NCI-H774 (cell line): ENCODE data around the gene ZFYVE16.
"Not testable (repeated sequence)": the region's sequence is repeated elsewhere in the genome, so short reads cannot be mapped to it uniquely, and the experiment has no call there.

Source experiments
- DNase-seq: peaks from one replicate; lab custom pipeline; 2025; lab: John Stamatoyannopoulos, UW

The ZFYVE16 gene

GRCh38 chr5:80409367-80409966, 1.6 kb downstream of the ZFYVE16 start:
- no peak for DNase-seq

GRCh38 chr5:80411589-80412219, 3.8 kb downstream of the ZFYVE16 start:
- no peak for DNase-seq

- no peak for DNase-seq
Measured at GRCh38 chr5:80414113-80414512, 6.2 kb downstream of the ZFYVE16 start.

- DNase-seq = no peak
Measured at GRCh38 chr5:80417973-80418372, 10.1 kb downstream of the ZFYVE16 start.

- not testable (repeated sequence) for DNase-seq
Measured at GRCh38 chr5:80424365-80424764, 16.5 kb downstream of the ZFYVE16 start.

- no peak for DNase-seq
Measured at GRCh38 chr5:80435476-80435875, 27.6 kb downstream of the ZFYVE16 start.

- DNase-seq = no peak
Measured at GRCh38 chr5:80437326-80437725, 29.5 kb downstream of the ZFYVE16 start.

- no peak for DNase-seq
Measured at GRCh38 chr5:80438739-80439138, 30.9 kb downstream of the ZFYVE16 start.

GRCh38 chr5:80439213-80439612, 31.3 kb downstream of the ZFYVE16 start:
- DNase-seq = no peak

GRCh38 chr5:80442742-80443141, 34.9 kb downstream of the ZFYVE16 start:
- DNase-seq = no peak

- no peak for DNase-seq
Measured at GRCh38 chr5:80453366-80453765, 45.5 kb downstream of the ZFYVE16 start.

- DNase-seq = no peak
Measured at GRCh38 chr5:80463269-80463668, 55.4 kb downstream of the ZFYVE16 start.

GRCh38 chr5:80466669-80467485, 59.0 kb downstream of the ZFYVE16 start:
- no peak for DNase-seq

- DNase-seq = no peak
Measured at GRCh38 chr5:80468131-80468530, 60.3 kb downstream of the ZFYVE16 start.

GRCh38 chr5:80470631-80471030, 62.8 kb downstream of the ZFYVE16 start:
- DNase-seq = not testable (repeated sequence)

- peak; percentile 25 for DNase-seq
Measured at GRCh38 chr5:80474929-80475328, 67.1 kb downstream of the ZFYVE16 start.

- DNase-seq = no peak
Measured at GRCh38 chr5:80479713-80480112, 71.8 kb downstream of the ZFYVE16 start.

GRCh38 chr5:80480354-80480753, 72.5 kb downstream of the ZFYVE16 start:
- DNase-seq = no peak

GRCh38 chr5:80481019-80481893, 73.4 kb downstream of the ZFYVE16 start:
- peak; percentile 2 for DNase-seq

GRCh38 chr5:80482578-80482977, 74.7 kb downstream of the ZFYVE16 start:
- DNase-seq = no peak

GRCh38 chr5:80483636-80484232, 75.9 kb downstream of the ZFYVE16 start:
- no peak for DNase-seq

GRCh38 chr5:80487444-80487828, 79.6 kb downstream of the ZFYVE16 start:
- DNase-seq = no peak
